Measurements from ENCODE around the gene AUTS2. TPM values are rescaled to one million over a fixed set of nuclear protein-coding genes. Genes with fewer than 3 reads are reported as not detected.

AUTS2 gene
- total RNA-seq, 2 donors from 2014 or later, result 8.6 TPM

- Histone ChIP-seq H3K36me3 (peaks cover 21% of the 10 kb centered on the region), H3K27ac (no peak overlapping the region), H3K4me3 (no peak overlapping the region), H3K4me1 (no peaks in the 10 kb centered on the region), H3K9me3 (no peaks in the 10 kb centered on the region), H3K27me3 (no peaks in the 10 kb centered on the region)
- DNase-seq (ENCODE audit: low spot score), result no peak
- TF ChIP-seq, protein P1, sequence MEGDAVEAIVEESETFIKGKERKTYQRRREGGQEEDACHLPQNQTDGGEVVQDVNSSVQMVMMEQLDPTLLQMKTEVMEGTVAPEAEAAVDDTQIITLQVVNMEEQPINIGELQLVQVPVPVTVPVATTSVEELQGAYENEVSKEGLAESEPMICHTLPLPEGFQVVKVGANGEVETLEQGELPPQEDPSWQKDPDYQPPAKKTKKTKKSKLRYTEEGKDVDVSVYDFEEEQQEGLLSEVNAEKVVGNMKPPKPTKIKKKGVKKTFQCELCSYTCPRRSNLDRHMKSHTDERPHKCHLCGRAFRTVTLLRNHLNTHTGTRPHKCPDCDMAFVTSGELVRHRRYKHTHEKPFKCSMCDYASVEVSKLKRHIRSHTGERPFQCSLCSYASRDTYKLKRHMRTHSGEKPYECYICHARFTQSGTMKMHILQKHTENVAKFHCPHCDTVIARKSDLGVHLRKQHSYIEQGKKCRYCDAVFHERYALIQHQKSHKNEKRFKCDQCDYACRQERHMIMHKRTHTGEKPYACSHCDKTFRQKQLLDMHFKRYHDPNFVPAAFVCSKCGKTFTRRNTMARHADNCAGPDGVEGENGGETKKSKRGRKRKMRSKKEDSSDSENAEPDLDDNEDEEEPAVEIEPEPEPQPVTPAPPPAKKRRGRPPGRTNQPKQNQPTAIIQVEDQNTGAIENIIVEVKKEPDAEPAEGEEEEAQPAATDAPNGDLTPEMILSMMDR (IDR thresholded peaks at IDR 0.05), result no peak
These were observed 1165.9 kb downstream of the AUTS2 start for GRCh38 chr7:70763961-70764691.

DNA sequence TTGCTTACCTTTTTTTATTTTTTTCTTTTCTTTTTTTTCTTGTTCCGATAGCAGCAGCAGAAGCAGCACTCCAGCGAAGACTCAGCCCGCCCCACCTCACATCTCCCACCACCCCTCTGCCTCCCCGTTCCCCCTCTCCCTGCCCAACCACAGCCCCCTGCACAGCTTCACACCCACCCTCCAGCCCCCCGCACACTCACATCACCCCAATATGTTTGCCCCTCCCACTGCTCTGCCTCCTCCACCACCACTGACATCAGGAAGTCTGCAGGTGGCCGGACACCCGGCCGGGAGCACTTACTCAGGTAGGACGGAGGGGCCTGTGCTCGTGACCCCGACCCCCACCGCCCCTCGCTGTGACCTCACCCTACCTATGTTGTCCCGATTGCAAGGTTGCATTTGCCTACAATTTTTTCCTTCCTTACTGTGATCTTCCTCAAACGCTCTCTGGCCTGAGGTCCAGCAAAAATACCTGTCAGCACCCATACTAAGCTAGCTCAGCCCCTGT is 1166.5 kb downstream of the AUTS2 start:
- Histone ChIP-seq H3K4me3 (no peak overlapping the region), H3K27me3 (no peaks in the 10 kb centered on the region), H3K27ac (no peak overlapping the region), H3K4me1 (no peaks in the 10 kb centered on the region), H3K9me3 (no peaks in the 10 kb centered on the region), H3K36me3 (peaks cover 21% of the 10 kb centered on the region)
- no peak for DNase-seq (ENCODE audit: low spot score)
- TF ChIP-seq, protein P1 (IDR thresholded peaks at IDR 0.05), result no peak

DNA sequence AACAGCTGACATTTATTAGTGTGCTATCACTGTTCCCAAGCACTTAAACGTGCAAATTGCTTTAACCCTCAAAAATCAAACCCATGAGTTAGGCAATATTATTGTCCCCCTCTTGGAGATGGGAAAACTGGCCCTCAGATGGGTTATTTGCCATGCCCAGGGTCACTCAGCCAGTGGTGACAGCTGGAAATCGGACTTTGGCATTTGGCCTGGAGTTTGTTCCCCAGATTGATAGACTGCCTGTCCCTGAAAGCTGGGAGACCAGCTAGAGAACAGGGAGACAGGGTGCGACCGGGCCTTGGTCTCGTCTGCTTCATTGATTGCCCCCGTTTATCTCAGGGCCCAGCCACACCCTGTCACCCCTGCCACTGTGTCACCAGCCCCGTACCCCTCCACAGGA is 1167.4 kb downstream of the AUTS2 start:
- no peaks in the 10 kb centered on the region for H3K9me3 ChIP-seq
- H3K27me3 ChIP-seq, result no peaks in the 10 kb centered on the region
- H3K4me1 ChIP-seq, result no peaks in the 10 kb centered on the region
- DNase-seq (ENCODE audit: low spot score), result no peak
- TF ChIP-seq, protein P1 (IDR thresholded peaks at IDR 0.05), result no peak
- no peak overlapping the region for H3K4me3 ChIP-seq
- H3K36me3 ChIP-seq, result peaks cover 21% of the 10 kb centered on the region
- H3K27ac ChIP-seq, result no peak overlapping the region

DNA sequence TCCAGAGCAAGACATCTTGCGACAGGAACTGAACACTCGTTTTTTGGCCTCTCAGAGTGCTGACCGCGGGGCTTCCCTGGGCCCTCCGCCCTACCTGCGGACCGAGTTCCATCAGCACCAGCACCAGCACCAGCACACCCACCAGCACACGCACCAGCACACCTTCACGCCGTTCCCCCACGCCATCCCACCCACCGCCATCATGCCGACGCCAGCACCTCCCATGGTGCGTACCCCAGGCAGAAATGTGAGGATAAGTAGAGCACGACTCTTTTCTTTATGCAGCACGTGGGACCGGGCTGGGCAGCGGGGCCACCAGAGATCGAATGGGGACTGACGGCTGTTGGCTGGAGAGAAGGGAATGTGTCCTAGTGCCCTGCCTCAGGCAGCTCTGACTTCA is 1167.8 kb downstream of the AUTS2 start:
- Histone ChIP-seq H3K27ac (no peak overlapping the region), H3K9me3 (no peaks in the 10 kb centered on the region), H3K4me1 (no peaks in the 10 kb centered on the region), H3K36me3 (peaks cover 21% of the 10 kb centered on the region), H3K4me3 (no peak overlapping the region), H3K27me3 (no peaks in the 10 kb centered on the region)
- DNase-seq (ENCODE audit: low spot score), result no peak
- TF ChIP-seq, protein P1 (IDR thresholded peaks at IDR 0.05), result no peak

DNA sequence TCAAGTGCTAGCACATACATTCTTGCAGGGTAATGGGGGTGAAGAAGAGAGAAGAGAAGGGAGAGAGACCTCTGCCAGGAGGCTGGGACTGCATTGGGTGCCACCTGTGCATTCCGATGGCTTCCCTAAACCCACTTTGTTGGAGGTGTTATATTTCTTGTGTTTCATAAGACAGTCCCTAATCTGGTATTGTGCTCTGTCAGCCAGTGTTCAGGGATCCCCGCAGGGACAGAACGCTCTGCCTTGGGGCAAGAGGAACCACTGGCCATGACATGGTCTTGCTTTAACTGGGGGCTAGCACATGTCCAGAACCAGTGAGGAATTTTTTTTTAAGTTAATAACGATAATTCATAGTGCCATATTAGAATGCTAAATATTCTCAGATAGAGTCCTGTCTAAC is 1168.4 kb downstream of the AUTS2 start:
- DNase-seq (ENCODE audit: low spot score), result no peak

More for the DNA sequence above, 1168.4 kb downstream of the AUTS2 start:
- Histone ChIP-seq H3K4me1 (no peaks in the 10 kb centered on the region), H3K9me3 (no peaks in the 10 kb centered on the region), H3K4me3 (no peak overlapping the region), H3K27ac (no peak overlapping the region), H3K27me3 (no peaks in the 10 kb centered on the region), H3K36me3 (peaks cover 26% of the 10 kb centered on the region)
- TF ChIP-seq, protein P1 (IDR thresholded peaks at IDR 0.05), result no peak

Data from right atrium auricular region (tissue), 2 donors.